ENCODE measurements around the gene PLCB1.

Gene PLCB1

DNA sequence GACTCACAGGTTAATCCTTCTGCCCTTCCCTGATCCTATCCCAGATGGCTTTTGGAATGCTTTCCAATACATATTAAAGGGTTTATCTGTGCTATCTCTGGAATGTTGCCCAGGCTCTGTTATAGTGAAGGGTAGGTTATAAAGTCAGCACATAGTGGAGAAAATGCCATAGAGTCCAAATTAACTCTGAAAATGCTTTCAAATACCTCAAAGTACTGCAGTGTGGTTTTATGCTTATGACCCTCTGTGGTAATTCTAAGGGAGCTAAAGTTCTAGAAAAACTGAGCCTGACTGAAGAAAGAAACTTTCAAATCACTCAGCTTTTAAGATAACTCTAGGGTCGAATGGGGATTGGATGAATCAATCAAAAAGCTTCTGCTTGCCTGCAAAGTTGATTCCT is 159.8 kb downstream of the PLCB1 start:
- no peak for DNase-seq (ENCODE audit: low read depth in 1 of 2, low spot score in 1 of 2)
- no peak for TF ChIP-seq JUND (IDR thresholded peaks at IDR 0.05; ENCODE audit: low read depth)
- in situ Hi-C loops (cut with HindIII; ENCODE audit: low pct_unique_long_range_greater_than_20kb, low sequenced_read_pairs), result no loop called here

DNA sequence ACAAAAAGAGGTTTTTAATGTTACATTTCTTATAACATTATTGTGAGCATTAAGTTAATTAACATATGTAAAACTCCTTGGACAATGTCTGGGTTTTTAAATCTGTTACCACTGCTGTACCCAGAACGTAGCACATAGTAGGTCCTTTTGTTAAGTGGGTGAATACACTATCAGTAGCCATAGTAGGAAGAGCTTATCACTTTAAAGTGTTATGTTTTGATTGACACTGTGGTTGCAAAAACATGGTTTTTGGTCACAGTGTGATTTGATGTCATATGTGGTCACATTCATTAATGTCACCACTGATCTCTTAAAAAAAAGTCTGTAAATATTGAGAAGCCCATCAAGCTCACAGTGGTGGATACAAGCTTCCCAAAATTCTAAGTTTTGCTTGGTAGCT is 160.7 kb downstream of the PLCB1 start:
- in situ Hi-C loops (cut with HindIII; ENCODE audit: low pct_unique_long_range_greater_than_20kb, low sequenced_read_pairs), result no loop called here
- no peak for TF ChIP-seq JUND (IDR thresholded peaks at IDR 0.05; ENCODE audit: low read depth)
- DNase-seq (ENCODE audit: low read depth in 1 of 2, low spot score in 1 of 2), result no peak

DNA sequence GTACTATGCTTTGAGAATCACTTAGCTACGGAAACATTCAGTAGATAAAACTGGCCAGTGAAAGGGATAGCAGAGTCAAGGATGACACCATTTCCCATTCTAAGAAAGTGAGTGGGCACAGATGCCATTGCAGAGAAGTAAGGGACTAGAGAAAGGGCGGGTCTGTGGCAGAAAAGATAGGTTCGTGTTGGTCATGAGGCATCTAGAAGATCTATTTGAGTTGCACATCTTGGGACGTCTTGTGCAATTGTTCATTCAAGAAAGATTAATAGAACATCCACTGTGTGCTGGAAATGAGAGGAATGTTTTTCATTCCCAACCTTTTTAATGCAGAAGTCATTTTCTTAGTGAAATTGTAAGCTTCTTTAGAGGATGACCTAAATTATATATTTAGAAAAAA is 161.7 kb downstream of the PLCB1 start:
- in situ Hi-C loops (cut with HindIII; ENCODE audit: low pct_unique_long_range_greater_than_20kb, low sequenced_read_pairs), result no loop called here
- DNase-seq (ENCODE audit: low read depth in 1 of 2, low spot score in 1 of 2), result no peak
- TF ChIP-seq JUND (IDR thresholded peaks at IDR 0.05; ENCODE audit: low read depth), result no peak

DNA sequence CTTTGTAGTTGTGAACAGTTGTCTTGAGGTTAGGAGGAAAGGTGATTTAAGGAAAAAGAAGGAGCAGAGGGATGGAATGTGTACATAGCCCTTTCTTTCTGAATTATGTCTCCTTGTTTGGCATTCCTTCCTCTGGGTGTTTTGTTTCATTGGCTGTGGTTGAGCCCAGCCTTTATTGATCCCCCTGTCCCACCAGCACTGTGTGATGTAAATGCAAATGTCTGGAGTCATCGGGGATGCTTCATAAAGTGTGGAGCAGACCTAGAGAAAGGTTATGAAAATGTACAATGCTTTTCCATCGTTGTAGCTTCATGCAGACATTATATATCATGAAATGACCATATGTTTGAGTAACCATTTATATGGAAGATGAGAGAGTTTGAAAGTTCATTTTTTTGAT is 164.5 kb downstream of the PLCB1 start:
- DNase-seq (ENCODE audit: low read depth in 1 of 2, low spot score in 1 of 2), result no peak
- no peak for TF ChIP-seq JUND (IDR thresholded peaks at IDR 0.05; ENCODE audit: low read depth)
- in situ Hi-C loops (cut with HindIII; ENCODE audit: low pct_unique_long_range_greater_than_20kb, low sequenced_read_pairs), result no loop called here

DNA sequence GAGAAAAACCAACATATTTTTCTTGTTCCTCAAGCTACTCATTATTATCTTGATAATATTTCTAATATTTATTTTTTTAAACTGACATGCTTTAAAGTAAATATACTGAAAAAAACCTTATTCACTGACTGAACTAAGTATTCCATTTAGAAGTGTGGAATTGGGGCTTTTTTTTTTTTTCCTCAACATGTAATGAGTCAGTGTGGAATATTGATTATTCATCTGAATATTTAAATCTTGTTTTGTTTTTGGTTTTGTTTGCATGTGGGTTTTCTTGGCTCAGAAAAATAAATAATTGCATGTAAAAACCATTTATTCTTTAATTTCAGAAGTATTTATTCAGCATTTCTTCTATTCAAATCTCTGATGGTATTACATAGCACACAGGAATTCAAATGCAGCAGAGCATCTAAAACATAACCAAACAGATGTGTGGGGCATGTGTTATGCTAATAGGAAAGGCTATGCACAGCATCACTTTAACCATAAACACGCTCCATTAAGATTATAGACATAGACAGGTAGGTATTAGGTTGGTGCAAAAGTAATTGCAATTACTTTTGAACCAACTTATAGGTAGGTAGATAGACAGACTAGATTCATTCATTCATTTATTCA is 166.5 kb downstream of the PLCB1 start:
- no peak for DNase-seq (ENCODE audit: low read depth in 1 of 2, low spot score in 1 of 2)
- in situ Hi-C loops (cut with HindIII; ENCODE audit: low pct_unique_long_range_greater_than_20kb, low sequenced_read_pairs), result no loop called here

DNA sequence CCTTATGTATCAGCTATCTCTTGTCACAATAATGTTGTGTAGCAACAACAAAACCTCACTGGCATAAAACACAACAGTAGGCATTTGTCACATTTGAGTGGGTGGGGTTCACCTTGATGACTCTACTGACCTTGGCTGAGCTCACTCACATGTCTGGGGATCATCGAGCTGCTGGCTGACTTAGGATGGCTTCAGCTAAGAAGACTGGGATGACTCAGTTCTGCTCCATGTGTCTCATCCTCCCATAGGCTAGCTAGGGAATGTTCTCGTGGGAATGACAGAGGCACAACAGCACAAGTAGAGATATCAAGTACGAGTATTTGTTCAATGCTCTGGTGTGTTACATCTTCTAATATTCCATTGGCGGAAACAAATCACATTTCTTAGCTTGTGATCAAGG is 167.9 kb downstream of the PLCB1 start:
- no peak for DNase-seq (ENCODE audit: low read depth in 1 of 2, low spot score in 1 of 2)
- in situ Hi-C loops (cut with HindIII; ENCODE audit: low pct_unique_long_range_greater_than_20kb, low sequenced_read_pairs), result no loop called here
- no peak for TF ChIP-seq JUND (IDR thresholded peaks at IDR 0.05; ENCODE audit: low read depth)

More for the DNA sequence above, 166.5 kb downstream of the PLCB1 start:
- no peak for TF ChIP-seq JUND (IDR thresholded peaks at IDR 0.05; ENCODE audit: low read depth)

DNA sequence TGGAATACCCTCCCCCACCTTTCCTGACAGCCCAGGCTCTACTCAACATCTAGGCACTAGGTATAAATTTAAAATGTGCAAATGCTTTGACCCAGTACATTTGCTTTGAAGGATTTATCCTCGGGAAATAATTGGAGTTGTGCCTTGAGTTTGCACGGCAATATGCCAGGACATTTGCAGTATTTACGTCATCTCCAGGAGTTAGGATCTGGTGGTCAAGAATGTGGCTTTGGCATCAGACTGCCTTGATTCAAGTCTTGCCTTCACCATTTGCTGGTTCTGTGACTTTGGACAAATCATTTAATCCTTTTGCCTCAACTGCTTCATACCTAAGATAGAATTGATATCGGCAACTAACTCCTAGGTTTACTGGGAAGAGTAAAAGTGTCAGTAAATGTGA is 169.6 kb downstream of the PLCB1 start:
- no peak for TF ChIP-seq JUND (IDR thresholded peaks at IDR 0.05; ENCODE audit: low read depth)
- DNase-seq (ENCODE audit: low read depth in 1 of 2, low spot score in 1 of 2), result no peak
- in situ Hi-C loops (cut with HindIII; ENCODE audit: low pct_unique_long_range_greater_than_20kb, low sequenced_read_pairs), result no loop called here

DNA sequence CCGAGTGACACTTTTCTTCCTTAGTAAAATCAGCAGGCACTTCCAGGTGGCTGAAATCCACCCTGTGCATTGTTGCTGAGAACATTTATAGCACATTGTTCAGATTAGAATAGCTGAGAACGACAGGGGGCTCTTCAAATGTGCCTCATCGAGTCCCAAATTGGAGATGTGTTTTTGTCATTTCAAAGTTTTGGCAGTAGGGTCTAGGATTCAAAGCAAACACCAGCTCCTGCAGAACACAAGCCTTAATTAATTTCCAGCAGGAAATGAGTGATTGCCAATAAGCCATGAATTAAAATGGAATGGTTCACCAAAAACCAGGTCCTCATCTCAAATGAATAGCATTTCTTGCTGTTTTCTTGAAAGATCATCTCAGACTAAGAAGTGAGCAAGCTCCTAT is 171.6 kb downstream of the PLCB1 start:
- TF ChIP-seq JUND (IDR thresholded peaks at IDR 0.05; ENCODE audit: low read depth), result no peak
- no peak for DNase-seq (ENCODE audit: low read depth in 1 of 2, low spot score in 1 of 2)
- in situ Hi-C loops (cut with HindIII; ENCODE audit: low pct_unique_long_range_greater_than_20kb, low sequenced_read_pairs), result no loop called here

DNA sequence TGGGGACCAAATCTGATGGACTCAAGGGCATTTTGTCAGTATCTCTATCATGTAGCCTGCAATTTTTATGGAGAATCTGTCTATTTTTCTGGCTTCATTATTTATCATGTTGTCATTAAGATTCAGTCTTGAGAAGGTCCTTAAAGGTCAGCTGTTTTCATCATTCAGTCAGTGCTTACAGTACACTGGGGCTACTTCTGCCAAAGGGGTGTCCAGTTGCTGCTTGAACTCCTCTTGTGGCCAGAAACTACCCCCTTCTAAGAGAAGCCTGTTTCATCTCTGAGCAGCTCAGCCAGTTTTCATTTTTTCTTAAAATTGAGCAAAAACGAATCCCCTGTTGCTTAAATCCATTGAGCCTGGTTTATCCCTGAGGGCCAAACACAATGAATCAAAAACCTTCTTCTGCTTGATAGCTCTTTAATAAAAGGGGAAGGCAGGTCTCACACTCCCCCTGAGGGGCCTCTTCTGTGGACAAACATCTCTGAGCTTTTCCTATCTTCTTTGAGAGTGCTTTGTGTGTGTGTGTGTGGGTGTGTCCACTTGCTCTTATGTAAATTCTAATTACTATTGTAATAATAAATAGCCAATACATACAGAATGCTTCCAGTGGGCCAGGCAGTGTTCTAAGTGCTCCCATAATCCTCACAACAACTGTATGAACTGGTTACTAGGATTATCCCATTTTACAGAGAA is 172.2 kb downstream of the PLCB1 start:
- TF ChIP-seq JUND (IDR thresholded peaks at IDR 0.05; ENCODE audit: low read depth), result no peak
- DNase-seq (ENCODE audit: low read depth in 1 of 2, low spot score in 1 of 2), result no peak
- in situ Hi-C loops (cut with HindIII; ENCODE audit: low pct_unique_long_range_greater_than_20kb, low sequenced_read_pairs), result no loop called here

DNA sequence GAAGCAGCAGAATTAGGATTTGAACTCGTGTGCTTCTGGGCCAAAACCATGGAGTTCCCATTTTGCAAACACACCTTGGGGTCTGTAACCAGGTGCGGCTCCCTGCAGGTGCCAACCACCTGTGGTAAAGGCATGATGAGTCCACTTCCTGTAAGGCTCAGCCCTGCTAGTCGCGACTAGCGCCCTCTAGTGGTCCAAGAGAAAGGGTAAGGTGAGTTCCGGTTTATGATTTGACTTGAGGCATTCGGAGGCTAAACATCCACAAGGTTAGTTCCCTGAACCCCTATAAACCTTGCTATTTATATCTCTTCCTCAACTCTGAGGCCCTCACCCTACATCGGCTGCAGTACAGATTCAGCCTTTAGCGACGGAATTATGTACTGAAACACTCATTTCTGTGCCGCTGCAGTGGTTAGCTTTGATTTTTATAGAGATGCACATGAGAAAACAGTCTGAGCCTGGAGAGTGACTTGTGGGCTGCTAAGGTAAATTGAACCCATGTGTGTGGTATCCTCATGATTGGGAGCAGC is 173.4 kb downstream of the PLCB1 start:
- peak; percentile 7 to 84 for DNase-seq (ENCODE audit: low read depth in 1 of 2, low spot score in 1 of 2)
- no peak for TF ChIP-seq JUND (IDR thresholded peaks at IDR 0.05; ENCODE audit: low read depth)
- in situ Hi-C loops (cut with HindIII; ENCODE audit: low pct_unique_long_range_greater_than_20kb, low sequenced_read_pairs), result no loop called here

DNA sequence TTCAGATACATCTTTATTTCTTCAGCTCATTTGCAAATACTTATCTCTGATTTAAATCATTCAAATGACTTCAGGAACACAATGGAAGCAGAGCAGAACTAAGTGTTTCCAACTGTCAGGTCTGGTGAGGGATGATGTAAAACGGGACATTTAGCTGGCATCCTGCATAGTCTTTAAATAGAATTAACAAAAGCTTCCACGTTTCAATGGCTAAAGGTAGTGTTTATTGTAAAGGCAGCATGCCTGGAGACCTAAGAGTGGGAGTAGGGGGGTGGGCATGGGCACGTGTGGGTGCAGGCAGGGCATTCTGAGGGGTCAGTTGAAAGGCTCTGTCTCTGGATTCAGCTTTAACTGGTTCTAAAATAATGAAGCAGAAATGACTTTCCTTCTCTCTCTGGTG is 174.9 kb downstream of the PLCB1 start:
- no peak for TF ChIP-seq JUND (IDR thresholded peaks at IDR 0.05; ENCODE audit: low read depth)
- in situ Hi-C loops (cut with HindIII; ENCODE audit: low pct_unique_long_range_greater_than_20kb, low sequenced_read_pairs), result no loop called here

DNA sequence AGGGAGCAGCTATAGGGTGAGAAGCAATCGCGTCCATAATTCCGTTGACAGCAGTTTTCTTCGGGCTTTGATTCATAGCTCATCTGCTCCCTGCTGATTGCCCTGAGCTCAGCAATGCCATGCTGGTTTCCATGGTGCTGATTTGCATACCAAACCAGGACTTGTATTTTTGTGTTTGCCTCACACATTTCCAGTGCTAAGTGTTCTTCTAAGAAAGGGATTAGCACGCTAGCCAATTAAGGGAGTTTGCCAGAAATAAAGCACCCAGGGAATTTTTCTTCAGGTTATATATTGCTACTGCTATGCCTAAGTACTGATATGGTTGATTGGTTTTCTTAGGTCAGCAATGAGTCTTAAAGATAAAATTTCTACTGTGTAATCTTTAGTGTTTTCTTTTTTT is 177.6 kb downstream of the PLCB1 start:
- DNase-seq (ENCODE audit: low read depth in 1 of 2, low spot score in 1 of 2), result peak in 1 of 2 experiments; percentile 12
- in situ Hi-C loops (cut with HindIII; ENCODE audit: low pct_unique_long_range_greater_than_20kb, low sequenced_read_pairs), result no loop called here
- no peak for TF ChIP-seq JUND (IDR thresholded peaks at IDR 0.05; ENCODE audit: low read depth)

More for the DNA sequence above, 174.9 kb downstream of the PLCB1 start:
- DNase-seq (ENCODE audit: low read depth in 1 of 2, low spot score in 1 of 2), result no peak

DNA sequence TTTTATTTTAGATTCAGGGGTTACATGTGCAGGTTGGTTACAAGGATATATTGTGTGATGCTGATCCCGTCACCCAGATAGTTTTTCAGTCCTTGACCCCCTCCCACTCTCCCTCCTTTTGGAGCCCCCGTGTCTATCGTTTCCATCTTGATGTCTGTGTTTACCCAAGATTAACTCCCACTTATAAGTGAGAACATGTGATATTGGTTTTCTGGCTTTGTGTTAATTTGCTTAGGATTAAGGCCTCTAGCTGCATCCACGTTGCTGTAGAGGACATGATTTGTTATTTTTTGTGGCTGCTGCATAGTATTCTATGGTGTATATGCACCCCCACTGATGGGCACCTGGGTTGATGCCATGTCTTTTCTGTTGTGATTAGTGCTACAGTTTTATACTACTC is 178.6 kb downstream of the PLCB1 start:
- in situ Hi-C loops (cut with HindIII; ENCODE audit: low pct_unique_long_range_greater_than_20kb, low sequenced_read_pairs), result no loop called here
- DNase-seq (ENCODE audit: low read depth in 1 of 2, low spot score in 1 of 2), result no peak
- no peak for TF ChIP-seq JUND (IDR thresholded peaks at IDR 0.05; ENCODE audit: low read depth)

Measured in T47D (cell line).